Fibroblast of lung (primary cell): Measurements from ENCODE around the gene LRP1-AS. TPM values are rescaled to one million over a fixed set of nuclear protein-coding genes. Genes with fewer than 3 reads are reported as not detected.

ENCODE experiments used
- DNase-seq, 2 donors: peaks; one replicate each; pipeline versions ENCODE4 v3.0.0 to v3.0.0-alpha.2; 2010; ENCODE audit warnings: low read depth in 2 of 2
- H2AFZ ChIP-seq: 2 replicates; pipeline ENCODE4 v1.5.1; 2012; ENCODE audit warnings: low read length, control low read depth, inconsistent platforms
- H3K27ac ChIP-seq: 2 replicates; pipeline ENCODE4 v1.5.1; 2011; ENCODE audit warnings: low read length, control low read depth; ENCODE audit not compliant: insufficient read depth
- H3K27me3 ChIP-seq: 2 replicates; pipeline ENCODE4 v1.5.1; 2011; ENCODE audit warnings: mild to moderate bottlenecking, low read length; ENCODE audit not compliant: control insufficient read depth, insufficient read depth
- H3K36me3 ChIP-seq: 2 replicates; pipeline ENCODE4 v1.5.1; 2011; ENCODE audit warnings: low read length; ENCODE audit not compliant: control insufficient read depth, insufficient read depth
- H3K4me1 ChIP-seq: 2 replicates; pipeline ENCODE4 v1.5.1; 2011; ENCODE audit warnings: low read length; ENCODE audit not compliant: control insufficient read depth, insufficient read depth; ENCODE audit errors: extremely low read depth
- H3K4me2 ChIP-seq: 2 replicates; pipeline ENCODE4 v1.5.1; 2011; ENCODE audit warnings: low read length, control low read depth; ENCODE audit not compliant: insufficient read depth; ENCODE audit errors: extremely low read depth
- H3K4me3 ChIP-seq, 4 experiments: fragments of 200-600 bp in 1 of 4; sonication (generic) in 1 of 4; replicated peaks in 1 of 4; 2 replicates each; pipeline ENCODE4 v1.5.1; 2011 to 2016; ENCODE audit warnings: low read length in 4 of 4, low read depth in 3 of 4, mild to moderate bottlenecking in 3 of 4, control low read depth in 2 of 4, inconsistent platforms in 1 of 4, mixed read lengths in 1 of 4; ENCODE audit not compliant: insufficient read depth in 1 of 4; ENCODE audit errors: control extremely low read depth in 1 of 4
- H3K79me2 ChIP-seq: 2 replicates; pipeline ENCODE4 v1.5.1; 2012; ENCODE audit warnings: mild to moderate bottlenecking, low read length, inconsistent platforms; ENCODE audit not compliant: control insufficient read depth, insufficient read depth
- H3K9ac ChIP-seq: 2 replicates; pipeline ENCODE4 v1.5.1; 2011; ENCODE audit warnings: mild to moderate bottlenecking, low read length, control low read depth; ENCODE audit not compliant: insufficient read depth
- H3K9me3 ChIP-seq: 2 replicates; pipeline ENCODE4 v1.5.1; 2012; ENCODE audit warnings: low read depth, low read length; ENCODE audit not compliant: control insufficient read depth, insufficient read depth
- H4K20me1 ChIP-seq: 2 replicates; pipeline ENCODE4 v1.5.1; 2011; ENCODE audit warnings: low read length; ENCODE audit not compliant: control insufficient read depth, insufficient read depth; ENCODE audit errors: extremely low read depth
- EZH2 ChIP-seq: IDR thresholded peaks from 2 replicates; pipeline ENCODE4 v1.5.1; 2012; ENCODE audit warnings: low read length, control low read depth, mild to moderate bottlenecking; ENCODE audit errors: missing control alignments
- polyA plus RNA-seq, 2 donors: library from polyadenylated mRNA; depleted of rRNA in 1 of 2; stranded (reverse) in 1 of 2; unstranded in 1 of 2; fragments of >200 nt; gene quantifications; 2 replicates each; pipeline ENCODE4 v1.2.1, GENCODE V29; 2011 to 2012; ENCODE audit warnings: missing spikeins in 1 of 2
- total RNA-seq: library from RNA; depleted of rRNA; stranded (reverse); fragments of >200 nt; gene quantifications from 2 replicates; pipeline ENCODE4 v1.2.1, GENCODE V29; 2014
- TF ChIP-seq, protein P1 (sequence below), 2 donors: IDR thresholded peaks in 1 of 2; conservative IDR thresholded peaks in 1 of 2; 1 replicate in 1 of 2; 2 replicates in 1 of 2; pipeline ENCODE4 v1.5.1; 2011 to 2012; ENCODE audit warnings: low read length in 2 of 2, control low read depth in 1 of 2, inconsistent platforms in 1 of 2, low read depth in 1 of 2, mild to moderate bottlenecking in 1 of 2

The LRP1-AS gene
- total and polyA plus RNA-seq, 2 donors (not counting 1 experiment from before 2014, with no cell fraction given): not detected

DNA sequence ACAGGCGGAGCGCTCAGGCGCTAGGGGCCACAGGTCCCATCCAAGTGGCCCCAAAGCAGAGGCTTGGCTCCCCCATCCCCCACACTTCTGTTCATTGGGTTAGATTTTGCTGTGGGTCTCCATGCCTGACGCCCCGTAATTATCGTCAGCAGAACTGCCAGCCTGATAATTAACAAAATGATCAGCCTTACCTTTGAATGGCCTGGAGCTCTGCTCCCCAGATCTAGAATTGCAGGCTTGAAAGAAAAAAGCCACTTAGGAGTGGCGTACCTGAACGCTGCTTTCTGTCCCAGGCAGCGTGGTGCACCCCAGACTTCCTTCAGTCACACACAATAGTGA, 28.7 kb upstream of the LRP1-AS start:
- Histone ChIP-seq H2AFZ (no peak overlapping the region), H3K79me2 (no peaks in the 10 kb centered on the region), H3K4me2 (no peak overlapping the region), H3K4me3 (no peak overlapping the region), H3K9ac (no peak overlapping the region), H4K20me1 (no peaks in the 10 kb centered on the region), H3K27ac (no peak overlapping the region), H3K27me3 (no peaks in the 10 kb centered on the region), H3K9me3 (no peaks in the 10 kb centered on the region), H3K4me1 (peaks cover 11% of the 10 kb centered on the region), H3K36me3 (peaks cover 71% of the 10 kb centered on the region)
- TF ChIP-seq, protein P1, sequence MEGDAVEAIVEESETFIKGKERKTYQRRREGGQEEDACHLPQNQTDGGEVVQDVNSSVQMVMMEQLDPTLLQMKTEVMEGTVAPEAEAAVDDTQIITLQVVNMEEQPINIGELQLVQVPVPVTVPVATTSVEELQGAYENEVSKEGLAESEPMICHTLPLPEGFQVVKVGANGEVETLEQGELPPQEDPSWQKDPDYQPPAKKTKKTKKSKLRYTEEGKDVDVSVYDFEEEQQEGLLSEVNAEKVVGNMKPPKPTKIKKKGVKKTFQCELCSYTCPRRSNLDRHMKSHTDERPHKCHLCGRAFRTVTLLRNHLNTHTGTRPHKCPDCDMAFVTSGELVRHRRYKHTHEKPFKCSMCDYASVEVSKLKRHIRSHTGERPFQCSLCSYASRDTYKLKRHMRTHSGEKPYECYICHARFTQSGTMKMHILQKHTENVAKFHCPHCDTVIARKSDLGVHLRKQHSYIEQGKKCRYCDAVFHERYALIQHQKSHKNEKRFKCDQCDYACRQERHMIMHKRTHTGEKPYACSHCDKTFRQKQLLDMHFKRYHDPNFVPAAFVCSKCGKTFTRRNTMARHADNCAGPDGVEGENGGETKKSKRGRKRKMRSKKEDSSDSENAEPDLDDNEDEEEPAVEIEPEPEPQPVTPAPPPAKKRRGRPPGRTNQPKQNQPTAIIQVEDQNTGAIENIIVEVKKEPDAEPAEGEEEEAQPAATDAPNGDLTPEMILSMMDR (conservative IDR thresholded peaks at IDR 0.05 in 1 of 2, IDR thresholded peaks at IDR 0.05 in 1 of 2; ENCODE audit: low read depth in 1 of 2, low read length in 2 of 2): no peak
- no peak for TF ChIP-seq EZH2
- no peak for DNase-seq

DNA sequence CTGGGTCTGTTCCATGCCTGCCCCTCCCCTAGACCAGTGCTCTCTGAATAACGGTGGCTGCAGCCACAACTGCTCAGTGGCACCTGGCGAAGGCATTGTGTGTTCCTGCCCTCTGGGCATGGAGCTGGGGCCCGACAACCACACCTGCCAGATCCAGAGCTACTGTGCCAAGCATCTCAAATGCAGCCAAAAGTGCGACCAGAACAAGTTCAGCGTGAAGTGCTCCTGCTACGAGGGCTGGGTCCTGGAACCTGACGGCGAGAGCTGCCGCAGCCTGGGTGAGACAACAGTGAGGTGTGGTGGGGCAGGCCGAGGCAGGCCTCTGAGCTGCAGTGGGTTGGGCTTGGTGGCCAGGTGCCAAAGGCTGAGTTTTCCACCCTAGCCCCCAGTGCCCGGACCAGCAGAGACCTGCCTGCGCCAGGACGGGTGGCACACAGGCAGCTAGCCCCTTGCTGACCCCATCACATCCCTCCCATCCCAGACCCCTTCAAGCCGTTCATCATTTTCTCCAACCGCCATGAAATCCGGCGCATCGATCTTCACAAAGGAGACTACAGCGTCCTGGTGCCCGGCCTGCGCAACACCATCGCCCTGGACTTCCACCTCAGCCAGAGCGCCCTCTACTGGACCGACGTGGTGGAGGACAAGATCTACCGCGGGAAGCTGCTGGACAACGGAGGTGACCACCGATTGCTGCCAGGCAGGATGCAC, 28.2 kb upstream of the LRP1-AS start:
- no peak overlapping the region for H3K4me3 ChIP-seq
- TF ChIP-seq EZH2: no peak
- TF ChIP-seq, protein P1 (conservative IDR thresholded peaks at IDR 0.05 in 1 of 2, IDR thresholded peaks at IDR 0.05 in 1 of 2; ENCODE audit: low read depth in 1 of 2, low read length in 2 of 2): peak; percentile 68 to 87
- no peak overlapping the region for H3K27ac ChIP-seq
- no peak overlapping the region for H3K9ac ChIP-seq
- H4K20me1 ChIP-seq: no peaks in the 10 kb centered on the region
- H3K27me3 ChIP-seq: no peaks in the 10 kb centered on the region
- H3K79me2 ChIP-seq: no peaks in the 10 kb centered on the region
- no peak overlapping the region for H2AFZ ChIP-seq
- peaks cover 71% of the 10 kb centered on the region for H3K36me3 ChIP-seq
- H3K9me3 ChIP-seq: no peaks in the 10 kb centered on the region
- peak; percentile 68 to 79 for DNase-seq
- no peak overlapping the region for H3K4me2 ChIP-seq
- peaks cover 14% of the 10 kb centered on the region for H3K4me1 ChIP-seq

DNA sequence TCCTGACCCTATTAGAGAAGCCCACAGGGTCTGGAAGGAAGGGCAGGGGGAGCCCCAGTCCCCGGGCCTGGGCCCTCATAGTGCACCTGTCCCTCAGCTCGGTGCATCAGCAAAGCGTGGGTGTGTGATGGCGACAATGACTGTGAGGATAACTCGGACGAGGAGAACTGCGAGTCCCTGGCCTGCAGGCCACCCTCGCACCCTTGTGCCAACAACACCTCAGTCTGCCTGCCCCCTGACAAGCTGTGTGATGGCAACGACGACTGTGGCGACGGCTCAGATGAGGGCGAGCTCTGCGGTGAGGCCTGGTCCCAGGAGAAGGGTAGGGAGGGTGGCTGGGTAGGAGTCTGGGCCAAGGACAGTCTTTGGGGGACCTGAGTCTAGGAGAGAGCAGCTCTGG, 26.3 kb upstream of the LRP1-AS start:
- H3K27me3 ChIP-seq: no peaks in the 10 kb centered on the region
- H3K9me3 ChIP-seq: no peaks in the 10 kb centered on the region
- no peaks in the 10 kb centered on the region for H3K79me2 ChIP-seq
- peaks cover 65% of the 10 kb centered on the region for H3K36me3 ChIP-seq
- no peak overlapping the region for H3K4me2 ChIP-seq
- no peak overlapping the region for H3K4me3 ChIP-seq
- no peak for DNase-seq
- no peak overlapping the region for H3K27ac ChIP-seq
- peaks cover 14% of the 10 kb centered on the region for H3K4me1 ChIP-seq
- H4K20me1 ChIP-seq: no peaks in the 10 kb centered on the region
- no peak overlapping the region for H3K9ac ChIP-seq
- H2AFZ ChIP-seq: no peak overlapping the region
- TF ChIP-seq, protein P1 (conservative IDR thresholded peaks at IDR 0.05 in 1 of 2, IDR thresholded peaks at IDR 0.05 in 1 of 2; ENCODE audit: low read depth in 1 of 2, low read length in 2 of 2): no peak
- TF ChIP-seq EZH2: no peak
